Measurements from ENCODE around the gene CX3CL1.
"Not testable (repeated sequence)": the region's sequence is repeated elsewhere in the genome, so short reads cannot be mapped to it uniquely, and the experiment has no call there.

The CX3CL1 gene

GRCh38 chr16:57372372-57373116 lies at the start of gene CX3CL1:
CX3CL1 (plus strand) TSS chr16:57372490; CDS start chr16:57372569, 79 bp downstream.
- DNase-seq: no peak

GRCh38 chr16:57324749-57325148 lies 47.5 kb upstream of the CX3CL1 start:
- no peak for DNase-seq

GRCh38 chr16:57325458-57325857 lies 46.8 kb upstream of the CX3CL1 start:
- DNase-seq: no peak

GRCh38 chr16:57329718-57330327 lies 42.5 kb upstream of the CX3CL1 start:
- DNase-seq: no peak

- no peak for DNase-seq
These were observed 40.9 kb upstream of the CX3CL1 start for GRCh38 chr16:57331355-57331754.

- DNase-seq: no peak
These were observed 38.9 kb upstream of the CX3CL1 start for GRCh38 chr16:57333402-57333801.

GRCh38 chr16:57335366-57335765 lies 36.9 kb upstream of the CX3CL1 start:
- DNase-seq: no peak

- DNase-seq: no peak
These were observed 31.2 kb upstream of the CX3CL1 start for GRCh38 chr16:57341062-57341440.

- no peak for DNase-seq
These were observed 30.6 kb upstream of the CX3CL1 start for GRCh38 chr16:57341441-57342303.

- DNase-seq: not testable (repeated sequence)
These were observed 29.7 kb upstream of the CX3CL1 start for GRCh38 chr16:57342606-57343005.

- DNase-seq: no peak
These were observed 29.1 kb upstream of the CX3CL1 start for GRCh38 chr16:57343221-57343620.

- not testable (repeated sequence) for DNase-seq
These were observed 28.2 kb upstream of the CX3CL1 start for GRCh38 chr16:57344094-57344493.

GRCh38 chr16:57345021-57345420 lies 27.3 kb upstream of the CX3CL1 start:
- no peak for DNase-seq

- DNase-seq: no peak
These were observed 26.6 kb upstream of the CX3CL1 start for GRCh38 chr16:57345666-57346204.

GRCh38 chr16:57347858-57348257 lies 24.4 kb upstream of the CX3CL1 start:
- DNase-seq: no peak

GRCh38 chr16:57348327-57348726 lies 24.0 kb upstream of the CX3CL1 start:
- no peak for DNase-seq

- DNase-seq: no peak
These were observed 22.9 kb upstream of the CX3CL1 start for GRCh38 chr16:57349212-57350031.

- DNase-seq: no peak
These were observed 19.6 kb upstream of the CX3CL1 start for GRCh38 chr16:57352636-57353047.

GRCh38 chr16:57354311-57354710 lies 18.0 kb upstream of the CX3CL1 start:
- no peak for DNase-seq

GRCh38 chr16:57355898-57356414 lies 16.3 kb upstream of the CX3CL1 start:
- no peak for DNase-seq

GRCh38 chr16:57356547-57356946 lies 15.7 kb upstream of the CX3CL1 start:
- DNase-seq: no peak
